Measurements from ENCODE around the gene MYD88.

The MYD88 gene

GRCh38 chr3:38114052-38114874 is 24.2 kb upstream of the MYD88 start:
- DNase-seq: peak; percentile 16

DNA sequence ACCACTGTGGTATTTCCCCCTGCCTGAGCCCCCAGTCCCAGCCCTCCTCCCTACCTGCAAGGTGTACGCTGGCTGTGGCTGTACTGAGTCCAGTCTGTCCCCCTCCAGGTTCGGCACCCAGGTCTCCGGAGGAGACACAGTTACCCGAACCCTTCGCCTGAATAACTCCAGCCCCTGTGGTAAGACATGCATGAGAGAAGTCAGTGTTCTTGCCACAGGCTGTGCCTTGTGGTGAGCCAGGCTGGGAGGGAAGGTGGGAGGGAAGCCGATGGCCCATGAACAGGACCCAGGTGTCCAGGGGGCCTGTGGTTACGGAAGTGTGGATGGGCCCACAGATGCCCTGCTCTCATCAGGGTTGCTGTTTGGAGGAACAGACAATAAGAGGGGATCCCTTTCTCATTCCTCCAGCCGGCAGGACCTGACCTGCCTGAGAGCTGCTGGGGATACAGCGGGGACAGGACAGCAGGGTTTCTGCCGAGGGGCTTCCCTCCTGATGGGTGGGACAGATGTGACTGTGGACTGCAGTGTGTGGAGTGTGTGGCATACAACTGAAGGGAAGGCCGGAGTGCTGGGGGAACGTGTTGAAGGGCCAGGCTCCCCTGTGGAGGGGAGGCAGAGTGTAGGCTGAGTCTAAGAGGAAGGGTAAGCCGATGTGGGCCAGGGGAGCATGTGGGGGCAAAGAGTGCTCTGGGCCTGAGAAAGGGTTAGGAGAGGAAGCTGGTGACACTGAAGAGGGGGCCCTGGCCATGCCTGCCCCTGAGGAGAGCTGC is 23.4 kb upstream of the MYD88 start:
- DNase-seq: peak; percentile 15

- DNase-seq: peak; percentile 10
Measured at GRCh38 chr3:38115645-38116427, 22.6 kb upstream of the MYD88 start.

DNA sequence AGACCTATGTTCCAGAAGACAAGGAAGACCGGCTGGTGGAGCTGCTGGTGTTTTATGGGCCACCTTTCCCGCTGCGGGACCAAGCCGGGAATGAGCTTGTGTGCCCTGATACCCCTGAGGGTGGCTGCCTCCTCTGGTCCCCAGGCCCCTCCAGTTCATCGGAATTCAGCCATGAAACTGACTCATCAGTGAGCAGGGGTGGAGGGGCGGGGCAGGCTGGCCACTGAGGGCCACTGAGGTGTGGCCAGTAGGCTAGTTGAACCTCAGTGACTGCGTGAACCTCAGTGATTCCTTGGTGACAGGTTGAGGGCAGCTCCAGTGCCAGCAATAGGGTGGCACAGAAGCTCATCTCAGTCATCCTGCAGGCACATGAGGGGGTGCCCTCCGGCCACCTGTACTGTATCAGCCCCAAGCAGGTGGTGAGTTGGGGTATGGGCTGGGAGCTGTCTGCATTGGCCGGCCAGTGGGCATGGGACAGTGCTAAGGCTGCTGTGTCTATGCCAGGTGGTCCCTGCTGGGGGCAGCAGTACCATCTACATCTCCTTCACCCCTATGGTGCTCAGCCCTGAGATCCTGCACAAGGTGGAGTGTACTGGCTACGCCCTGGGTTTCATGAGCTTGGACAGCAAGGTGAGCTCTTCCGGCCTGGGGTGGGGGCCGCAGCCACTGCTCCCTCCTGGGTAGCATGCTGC is 21.8 kb upstream of the MYD88 start:
- DNase-seq: peak; percentile 16

DNA sequence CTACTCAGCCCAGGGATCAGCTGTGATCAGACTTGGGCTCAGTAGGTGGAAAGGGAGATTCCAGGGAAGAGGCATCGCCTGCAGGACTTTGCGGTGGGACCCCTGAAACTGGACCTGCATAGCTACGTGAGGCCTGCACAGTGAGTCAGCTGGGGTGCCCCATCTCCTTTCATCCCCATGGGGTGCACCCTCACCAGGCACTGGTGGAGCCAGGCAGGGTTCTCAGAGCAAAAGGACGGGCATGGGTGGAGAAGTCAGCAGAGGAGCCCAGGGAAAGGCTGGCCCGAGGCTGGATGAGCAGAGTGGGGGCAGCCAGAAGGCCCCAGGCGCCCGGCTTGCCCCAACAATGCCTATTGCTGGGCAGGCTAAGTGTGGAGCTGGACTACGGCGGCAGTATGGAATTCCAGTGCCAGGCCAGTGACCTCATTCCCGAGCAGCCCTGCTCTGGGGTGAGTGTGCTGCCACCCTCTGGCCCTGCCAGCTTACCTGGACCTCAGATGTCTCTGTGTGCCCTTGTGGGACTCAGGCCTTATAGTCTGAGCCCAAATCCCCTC is 21.2 kb upstream of the MYD88 start:
- peak; percentile 26 for DNase-seq

DNA sequence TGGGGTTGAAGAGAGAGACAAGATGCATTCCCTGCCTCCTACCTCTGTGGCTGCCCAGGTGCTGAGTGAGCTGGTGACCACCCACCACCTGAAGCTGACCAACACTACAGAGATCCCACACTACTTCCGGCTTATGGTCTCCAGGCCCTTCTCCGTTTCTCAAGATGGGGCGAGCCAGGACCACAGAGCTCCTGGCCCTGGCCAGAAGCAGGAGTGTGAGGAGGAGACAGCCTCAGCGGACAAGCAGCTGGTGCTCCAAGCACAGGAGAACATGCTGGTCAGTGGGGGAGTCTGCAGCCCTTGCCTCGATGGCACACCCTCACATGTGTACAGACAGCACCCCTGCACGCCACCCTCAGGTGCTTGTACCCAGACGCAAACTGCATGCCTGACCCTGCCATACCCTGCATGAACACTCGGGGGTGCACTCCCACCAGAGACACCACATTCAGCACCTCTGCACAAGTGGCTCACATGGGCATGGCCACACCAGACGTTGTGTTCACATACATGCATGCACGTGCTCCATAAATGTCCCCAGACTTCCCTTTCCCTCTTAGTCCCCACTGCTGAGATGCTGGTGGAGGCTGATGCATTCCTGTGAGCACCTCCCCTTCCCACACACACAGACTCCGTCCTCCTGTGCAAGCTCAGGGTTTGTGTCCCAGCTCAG is 20.6 kb upstream of the MYD88 start:
- DNase-seq: peak; percentile 62

GRCh38 chr3:38118421-38119247 is 19.8 kb upstream of the MYD88 start:
- peak; percentile 12 for DNase-seq

DNA sequence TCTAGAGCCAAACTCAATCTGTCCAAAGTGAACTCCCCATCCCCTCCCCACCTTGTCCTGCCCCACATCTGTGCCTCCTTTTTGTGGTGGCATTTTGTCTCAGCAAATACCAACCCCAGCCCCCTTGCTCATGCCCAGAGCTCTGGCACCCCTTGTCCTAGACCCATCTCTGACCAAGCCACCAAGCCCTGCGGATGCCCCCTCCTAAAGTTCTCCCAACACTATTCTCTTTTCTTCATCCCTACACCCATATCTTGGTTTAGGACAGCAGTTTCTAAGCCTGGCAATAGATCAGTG is 19.3 kb upstream of the MYD88 start:
- no peak for DNase-seq

- no peak for DNase-seq
Measured at GRCh38 chr3:38119821-38120692, 18.4 kb upstream of the MYD88 start.

GRCh38 chr3:38120693-38121450 is 17.6 kb upstream of the MYD88 start:
- DNase-seq: no peak

- no peak for DNase-seq
Measured at GRCh38 chr3:38121451-38121831, 17.0 kb upstream of the MYD88 start.

GRCh38 chr3:38121832-38122461 is 16.5 kb upstream of the MYD88 start:
- DNase-seq: no peak

- DNase-seq: no peak
Measured at GRCh38 chr3:38122712-38123290, 15.7 kb upstream of the MYD88 start.

GRCh38 chr3:38124324-38125122 is 13.9 kb upstream of the MYD88 start:
- DNase-seq: no peak

DNA sequence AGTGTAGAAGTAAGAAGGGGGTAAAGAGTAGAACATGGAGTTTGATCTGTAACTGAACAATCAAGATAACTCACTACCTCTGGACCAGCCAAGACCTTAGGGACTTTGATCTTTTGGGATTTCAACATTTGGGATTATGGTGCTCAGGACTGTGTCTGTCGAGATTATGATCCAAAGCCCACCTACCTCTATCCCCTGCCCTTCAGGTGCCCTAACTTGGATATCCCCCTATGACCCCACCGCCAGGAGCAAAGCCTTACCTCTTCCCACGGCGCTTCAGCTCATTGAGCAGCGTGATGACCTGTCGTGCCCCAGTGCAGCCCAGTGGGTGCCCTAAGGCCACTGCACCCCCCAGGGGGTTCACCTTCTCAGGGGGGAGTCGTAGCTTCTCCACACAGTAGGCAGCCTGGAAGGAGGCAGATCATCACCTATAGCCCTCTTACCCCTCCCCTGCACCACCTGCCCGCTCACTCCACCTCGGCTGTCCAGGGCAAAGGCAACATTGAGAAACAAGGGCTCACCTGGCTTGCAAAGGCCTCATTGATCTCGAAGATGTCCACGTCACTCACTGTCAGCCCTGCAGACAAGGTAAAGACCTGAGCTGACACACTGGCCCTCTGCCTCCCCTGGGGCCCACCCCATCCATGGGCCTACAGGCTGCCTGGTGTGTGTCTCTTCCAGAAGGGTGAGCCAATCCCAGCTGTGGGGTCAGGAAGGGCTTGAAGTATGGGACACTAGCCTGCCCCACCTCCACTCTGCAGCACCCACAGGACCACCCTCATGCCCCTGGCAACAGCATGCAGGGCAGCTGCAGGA is 12.9 kb upstream of the MYD88 start:
- DNase-seq: no peak

DNA sequence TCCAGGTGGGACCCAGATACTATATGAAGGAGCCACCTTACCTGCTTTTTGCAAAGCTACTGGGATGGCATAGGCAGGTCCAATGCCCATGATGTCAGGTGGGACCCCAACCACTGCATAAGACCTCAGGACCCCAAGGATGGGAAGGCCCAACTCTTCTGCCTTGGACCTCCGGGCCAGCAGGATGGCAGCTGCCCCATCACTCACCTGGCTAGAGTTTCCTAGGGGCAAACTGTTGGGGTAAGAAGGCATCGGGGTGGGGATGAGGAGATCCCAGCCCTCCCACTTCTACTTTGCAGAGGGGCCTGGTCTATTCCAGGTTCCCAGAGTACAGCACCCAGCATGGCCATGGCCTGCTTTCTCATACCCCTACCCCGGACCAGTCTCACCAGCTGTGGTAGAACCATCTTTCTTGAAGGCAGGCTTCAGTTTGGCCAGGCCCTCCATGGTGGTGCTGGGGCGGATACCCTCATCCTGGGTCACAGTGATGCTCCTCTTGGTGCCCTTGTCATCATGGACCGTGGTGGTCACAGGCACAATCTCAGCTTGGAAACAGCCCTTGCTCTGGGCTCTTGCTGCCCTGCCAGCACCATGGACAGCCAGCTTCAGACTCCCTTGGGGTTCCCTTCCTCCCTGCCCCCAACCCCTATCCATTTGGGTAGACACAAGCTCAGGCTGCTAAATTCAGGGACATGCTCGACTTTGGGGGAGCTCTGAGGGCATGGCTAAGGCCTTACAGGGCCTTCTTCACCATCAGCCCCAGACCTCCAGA is 12.2 kb upstream of the MYD88 start:
- no peak for DNase-seq

Data from right hindlimb (tissue), 1 donor.